HG03139 (cell line): Measurements from ENCODE around the gene CDK10.
"Not testable (repeated sequence)": the region's sequence is repeated elsewhere in the genome, so short reads cannot be mapped to it uniquely, and the experiment has no call there.

Source experiments
- ATAC-seq: cut with Tn5 transposase; IDR thresholded peaks from one replicate; pipeline ENCODE4 v1.9.1; 2021; ENCODE audit not compliant: unreplicated experiment

The CDK10 gene

GRCh38 chr16:89667633-89668032 lies 18.9 kb upstream of the CDK10 start:
- no peak for ATAC-seq

DNA sequence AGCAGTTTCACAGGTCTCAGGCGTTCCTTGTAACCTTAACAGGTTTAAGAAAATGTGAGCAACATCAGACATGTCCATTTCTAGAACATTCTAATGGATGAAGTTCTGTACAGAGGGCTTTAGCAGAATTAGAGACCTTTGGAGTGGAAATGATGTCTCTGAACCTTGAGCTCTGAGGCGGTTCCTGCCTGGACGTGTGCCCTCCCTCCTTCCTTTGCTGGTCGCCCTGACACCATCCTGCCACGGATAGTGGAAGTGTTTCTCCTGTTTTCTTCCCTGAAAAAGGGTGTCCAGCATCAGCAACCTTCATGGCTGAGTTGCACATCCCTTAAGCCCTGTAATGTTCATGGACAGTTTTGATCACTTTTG lies 17.7 kb upstream of the CDK10 start:
- no peak for ATAC-seq

DNA sequence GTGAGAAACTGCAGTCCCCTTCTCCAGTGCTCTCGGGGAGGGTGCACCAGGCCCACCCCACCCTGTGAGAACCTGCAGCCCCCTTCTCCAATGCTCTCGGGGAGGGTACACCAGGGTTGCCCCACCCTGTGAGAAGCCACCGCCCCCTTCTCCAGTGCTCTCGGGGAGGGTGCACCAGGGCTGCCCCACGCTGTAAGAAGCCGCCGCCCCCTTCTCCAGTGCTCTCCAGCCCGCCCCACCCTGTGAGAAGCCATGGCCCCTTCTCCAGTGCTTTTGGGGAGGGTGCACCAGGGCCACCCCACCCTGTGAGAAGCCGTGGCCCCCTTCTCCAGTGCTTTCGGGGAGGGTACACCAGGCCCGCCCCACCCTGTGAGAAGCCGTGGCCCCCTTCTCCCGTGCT lies 16.7 kb upstream of the CDK10 start:
- no peak for ATAC-seq

DNA sequence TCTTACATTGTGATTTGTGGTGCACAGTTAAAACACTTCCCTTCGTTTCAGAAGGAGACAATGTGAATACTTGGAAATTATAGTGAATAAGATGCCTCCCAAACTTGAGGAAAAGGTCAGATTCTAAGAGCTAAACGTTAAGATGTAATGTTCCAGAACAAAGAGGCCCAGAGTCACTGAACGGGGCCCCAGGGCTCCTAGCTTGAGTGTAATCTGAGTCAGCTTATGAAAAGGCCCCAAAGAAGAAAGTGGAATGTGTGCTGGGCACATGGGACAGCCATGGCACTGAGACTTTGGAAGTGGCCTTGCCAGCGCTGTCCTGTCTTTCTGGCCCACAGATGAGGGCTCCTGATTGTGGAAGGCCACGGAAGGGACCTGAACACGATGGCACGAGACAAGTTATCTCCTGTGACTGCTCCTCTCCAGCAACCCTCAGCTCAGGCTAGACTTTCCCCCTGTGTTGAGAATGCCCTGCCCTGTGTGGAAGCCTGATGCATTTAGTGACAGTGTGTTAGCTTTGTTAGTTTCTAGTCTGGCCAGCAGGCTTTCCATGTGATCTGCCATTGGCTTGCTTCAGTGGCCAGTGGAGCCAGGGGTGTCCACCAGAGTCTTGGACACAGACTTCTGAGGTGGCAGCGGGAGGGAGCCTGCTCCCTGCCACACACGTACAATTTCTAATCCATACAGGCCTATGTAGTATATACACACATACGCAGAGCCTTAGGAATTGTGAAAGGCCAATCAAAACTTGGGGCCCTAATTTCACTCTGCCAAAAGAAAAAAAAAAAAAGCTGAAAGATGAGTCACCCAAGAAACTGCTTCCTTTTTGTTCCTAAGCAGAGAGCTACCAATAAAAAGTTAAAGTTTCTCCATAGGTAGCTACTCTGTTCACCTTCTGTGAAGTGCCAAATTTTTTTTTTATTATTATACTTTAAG lies 15.7 kb upstream of the CDK10 start:
- no peak for ATAC-seq

GRCh38 chr16:89671565-89671964 lies 14.9 kb upstream of the CDK10 start:
- not testable (repeated sequence) for ATAC-seq

- no peak for ATAC-seq
Observed at GRCh38 chr16:89672177-89672941, 14.1 kb upstream of the CDK10 start.

GRCh38 chr16:89678258-89678657 lies 8.2 kb upstream of the CDK10 start:
- no peak for ATAC-seq

- no peak for ATAC-seq
Observed at GRCh38 chr16:89685916-89686315, 573 bp upstream of the CDK10 start.

GRCh38 chr16:89687092-89687940 lies 827 bp downstream of the CDK10 start:
- peak; percentile 42 for ATAC-seq

GRCh38 chr16:89688395-89688794 lies 1.9 kb downstream of the CDK10 start:
- ATAC-seq, result no peak

DNA sequence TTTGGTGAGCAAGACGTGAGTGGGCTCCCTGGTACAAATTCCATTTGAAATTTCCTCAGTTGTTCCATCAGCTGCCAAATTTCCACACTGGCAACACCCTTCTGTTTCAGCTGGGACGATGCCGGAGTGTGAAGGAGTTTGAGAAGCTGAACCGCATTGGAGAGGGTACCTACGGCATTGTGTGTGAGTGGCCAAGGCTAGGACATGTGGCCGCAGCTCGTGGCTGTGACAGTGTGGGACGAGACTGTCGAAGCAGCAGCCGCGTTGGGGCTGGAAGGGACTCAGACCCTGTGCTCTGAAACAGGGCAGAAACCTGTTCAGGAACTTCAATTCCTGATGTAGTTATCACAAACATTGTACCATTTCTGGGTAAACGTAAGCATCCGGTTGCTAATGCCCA lies 2.7 kb downstream of the CDK10 start:
- no peak for ATAC-seq

- ATAC-seq, result not testable (repeated sequence)
Observed at GRCh38 chr16:89689621-89690020, 3.1 kb downstream of the CDK10 start.

GRCh38 chr16:89690392-89690901 lies 4.0 kb downstream of the CDK10 start:
- ATAC-seq, result no peak

- no peak for ATAC-seq
Observed at GRCh38 chr16:89691231-89691985, 4.9 kb downstream of the CDK10 start.

GRCh38 chr16:89691986-89692569 lies 5.6 kb downstream of the CDK10 start:
- ATAC-seq, result no peak

GRCh38 chr16:89693289-89693731 lies 6.8 kb downstream of the CDK10 start:
- no peak for ATAC-seq

DNA sequence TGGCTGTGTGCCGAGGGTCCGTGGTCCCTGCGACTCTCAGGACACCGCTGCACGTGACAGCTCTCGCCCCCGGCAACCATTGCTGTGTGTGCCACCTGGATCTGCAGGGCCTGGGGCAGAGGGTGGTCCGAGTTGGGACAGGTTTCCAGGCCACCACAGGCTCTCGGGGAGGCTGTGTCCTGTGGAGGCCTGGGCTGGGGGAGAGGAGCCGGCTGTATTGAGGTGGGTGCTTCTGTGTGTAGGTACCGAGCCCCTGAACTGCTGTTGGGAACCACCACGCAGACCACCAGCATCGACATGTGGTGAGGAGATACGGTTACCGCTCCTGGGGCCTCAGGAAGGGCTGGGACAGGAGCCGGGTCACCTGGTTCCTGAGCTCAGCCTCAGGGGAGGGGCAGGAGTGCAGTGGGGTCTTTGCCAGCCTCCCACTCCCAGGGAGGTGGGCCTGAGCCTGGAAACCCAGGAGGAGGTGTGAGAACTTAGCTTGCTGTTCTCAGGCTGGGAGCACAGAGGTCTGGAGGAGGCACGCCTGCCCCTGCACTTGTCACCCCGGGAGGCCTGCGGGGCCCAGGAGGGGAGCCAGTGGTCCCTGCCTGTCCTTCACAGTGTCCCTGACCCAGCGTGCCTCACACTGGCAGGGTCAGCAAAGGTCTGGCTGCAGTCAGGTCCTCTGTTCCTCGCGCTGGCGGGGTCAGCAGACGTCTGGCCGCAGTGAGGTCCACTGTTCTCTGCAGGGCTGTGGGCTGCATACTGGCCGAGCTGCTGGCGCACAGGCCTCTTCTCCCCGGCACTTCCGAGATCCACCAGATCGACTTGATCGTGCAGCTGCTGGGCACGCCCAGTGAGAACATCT lies 7.7 kb downstream of the CDK10 start:
- ATAC-seq, result no peak

- ATAC-seq, result not testable (repeated sequence)
Observed at GRCh38 chr16:89694784-89695085, 8.2 kb downstream of the CDK10 start.
